Neural cell (in vitro differentiated cells): Measurements from ENCODE around the gene HAO1. TPM values are rescaled to one million over a fixed set of nuclear protein-coding genes. Genes with fewer than 3 reads are reported as not detected.

Experiments
- H2AFZ ChIP-seq: fragments of 200-600, 300-800 bp; sonication (generic), shearing (Covaris generic); 2 replicates; pipeline ENCODE4 v1.6.0; 2014; ENCODE audit warnings: low read depth, mild to moderate bottlenecking, antibody characterized with exemption, low read length, moderate library complexity
- H3F3A ChIP-seq: fragments of 200-600 bp; shearing (Covaris generic); 2 replicates; pipeline ENCODE4 v1.6.1; 2016; ENCODE audit warnings: mild to moderate bottlenecking, moderate library complexity, mixed read lengths, antibody characterized with exemption, low read length; ENCODE audit not compliant: insufficient read depth, poor library complexity, severe bottlenecking
- H3K27ac ChIP-seq: fragments of 200-600, 300-800 bp; sonication (generic), shearing (Covaris generic); 2 replicates; pipeline ENCODE4 v1.5.1; 2014; ENCODE audit warnings: mild to moderate bottlenecking, low read length, moderate library complexity
- H3K27me3 ChIP-seq: fragments of 300-800, 200-600 bp; sonication (generic), shearing (Covaris generic); 2 replicates; pipeline ENCODE4 v1.6.0; 2014; ENCODE audit warnings: mild to moderate bottlenecking, low read depth, low read length, moderate library complexity; ENCODE audit not compliant: insufficient read depth
- H3K36me3 ChIP-seq: fragments of 300-800, 200-600 bp; sonication (generic), shearing (Covaris generic); 2 replicates; pipeline ENCODE4 v1.5.1; 2014; ENCODE audit warnings: mild to moderate bottlenecking, antibody characterized with exemption, low read length, moderate library complexity; ENCODE audit not compliant: insufficient read depth
- H3K4me2 ChIP-seq: fragments of 300-800, 200-600 bp; sonication (generic), shearing (Covaris generic); 2 replicates; pipeline ENCODE4 v1.6.0; 2014; ENCODE audit warnings: mild to moderate bottlenecking, low read length
- H3K4me3 ChIP-seq: fragments of 300-800, 200-600 bp; sonication (generic), shearing (Covaris generic); 2 replicates; pipeline ENCODE4 v1.5.1; 2014; ENCODE audit warnings: mild to moderate bottlenecking, low read length, moderate library complexity
- H3K79me2 ChIP-seq: fragments of 200-600 bp; shearing (Covaris generic); replicated peaks from 2 replicates; pipeline ENCODE4 v1.6.0; 2014; ENCODE audit warnings: mild to moderate bottlenecking, low read length, moderate library complexity; ENCODE audit not compliant: insufficient read depth
- H3K9ac ChIP-seq: fragments of 300-800, 200-600 bp; sonication (generic), shearing (Covaris generic); 2 replicates; pipeline ENCODE4 v1.6.1; 2016; ENCODE audit warnings: mild to moderate bottlenecking, low read length, mixed read lengths
- H3K9me2 ChIP-seq: fragments of 200-600 bp; shearing (Covaris generic); 2 replicates; pipeline ENCODE4 v1.6.1; 2016; ENCODE audit warnings: mild to moderate bottlenecking, low read length, mixed read lengths; ENCODE audit not compliant: insufficient read depth
- H3K9me3 ChIP-seq: fragments of 200-600, 300-800 bp; sonication (generic), shearing (Covaris generic); 2 replicates; pipeline ENCODE4 v1.6.1; 2016; ENCODE audit warnings: mild to moderate bottlenecking, mixed run types, low read length, moderate library complexity, mixed read lengths
- H4K20me1 ChIP-seq: fragments of 200-600 bp; shearing (Covaris generic); 2 replicates; pipeline ENCODE4 v1.6.1; 2016; ENCODE audit warnings: mild to moderate bottlenecking, mixed run types; ENCODE audit not compliant: insufficient read depth
- EP300 ChIP-seq: fragments of 450-650 bp; conservative IDR thresholded peaks from 2 replicates; pipeline ENCODE4 v1.6.1; 2014; ENCODE audit warnings: antibody characterized with exemption, mild to moderate bottlenecking, moderate library complexity; ENCODE audit not compliant: poor library complexity, severe bottlenecking
- EZH2 ChIP-seq: fragments of 200-600, 300-800 bp; shearing (Covaris generic), sonication (generic); IDR thresholded peaks from 2 replicates; pipeline ENCODE4 v1.6.1; 2014; ENCODE audit warnings: antibody characterized with exemption, low read length, borderline replicate concordance, mild to moderate bottlenecking; ENCODE audit not compliant: insufficient read depth, poor library complexity, severe bottlenecking
- MXI1 ChIP-seq: fragments of 450-650 bp; conservative IDR thresholded peaks from 2 replicates; pipeline ENCODE4 v1.6.1; 2014; ENCODE audit warnings: antibody characterized with exemption, mild to moderate bottlenecking; ENCODE audit not compliant: poor library complexity, severe bottlenecking
- POLR2AphosphoS5 ChIP-seq: IDR thresholded peaks from 2 replicates; pipeline ENCODE4 v1.6.1; 2012
- RAD21 ChIP-seq: fragments of 450-650 bp; conservative IDR thresholded peaks from 2 replicates; pipeline ENCODE4 v1.6.1; 2014; ENCODE audit warnings: antibody characterized with exemption, mild to moderate bottlenecking, moderate library complexity
- SMC3 ChIP-seq: fragments of 450-650 bp; conservative IDR thresholded peaks from 2 replicates; pipeline ENCODE4 v1.6.1; 2014; ENCODE audit warnings: antibody characterized with exemption, mild to moderate bottlenecking, moderate library complexity; ENCODE audit not compliant: poor library complexity
- TAF1 ChIP-seq: IDR thresholded peaks from 2 replicates; pipeline ENCODE4 v1.6.1; 2012; ENCODE audit warnings: low read depth
- polyA plus RNA-seq: library from polyadenylated mRNA; depleted of rRNA; stranded (reverse); fragments of >200 nt; gene quantifications from 2 replicates; pipeline ENCODE4 v1.2.3, GENCODE V29; 2014
- TF ChIP-seq, protein P1 (sequence below): fragments of 450-650 bp; IDR thresholded peaks from 2 replicates; pipeline ENCODE4 v1.5.1; 2014; ENCODE audit warnings: antibody characterized with exemption, mild to moderate bottlenecking, moderate library complexity; ENCODE audit not compliant: poor library complexity, severe bottlenecking
- TF ChIP-seq, protein P2 (sequence below): IDR thresholded peaks from 2 replicates; pipeline ENCODE4 v1.6.1; 2012; ENCODE audit warnings: borderline replicate concordance

The HAO1 gene
- polyA plus RNA-seq, 1 donor from 2014 or later = not detected

DNA sequence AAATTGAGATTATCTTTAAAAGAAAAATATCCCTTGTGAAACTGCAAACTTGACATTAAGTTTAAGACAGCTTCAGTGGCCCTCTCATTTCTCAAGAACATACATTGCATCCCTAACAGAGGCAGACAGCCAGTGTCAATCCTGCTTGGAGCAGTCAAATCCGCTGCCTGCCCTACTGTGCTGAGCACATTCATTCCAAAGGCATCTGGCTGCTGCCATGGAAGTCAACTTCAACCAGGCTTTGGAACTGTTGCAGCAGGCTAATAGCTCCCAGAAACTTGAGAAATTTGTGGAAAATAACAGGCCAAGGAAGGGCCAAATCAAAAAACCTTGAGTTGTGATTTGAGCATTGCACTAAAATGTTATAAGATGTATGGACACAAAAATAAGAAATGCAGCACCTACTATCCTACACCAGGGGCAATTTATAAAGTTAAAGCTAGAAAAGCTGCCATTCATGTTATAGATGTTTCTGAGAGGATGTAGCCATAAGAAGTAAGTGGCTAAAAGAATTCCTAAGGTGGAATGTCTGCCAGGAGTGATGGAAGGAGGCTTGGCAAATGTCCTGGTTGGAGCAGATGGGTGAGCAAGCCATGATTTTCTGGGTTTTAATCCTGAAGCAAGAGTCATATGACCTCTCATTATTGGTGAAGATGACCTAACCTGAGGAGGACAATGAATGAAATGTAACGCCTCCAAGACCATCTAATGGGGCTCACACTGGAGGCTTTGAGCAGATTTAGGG, 31.4 kb upstream of the HAO1 start:
- H3K4me2 ChIP-seq = no peak overlapping the region
- H2AFZ ChIP-seq = no peak overlapping the region
- H3K4me3 ChIP-seq = no peak overlapping the region
- H3K79me2 ChIP-seq = no peaks in the 10 kb centered on the region
- H3K36me3 ChIP-seq = no peaks in the 10 kb centered on the region
- H3F3A ChIP-seq = no peaks in the 10 kb centered on the region
- no peak for TF ChIP-seq POLR2AphosphoS5
- no peak overlapping the region for H3K9ac ChIP-seq
- no peak overlapping the region for H3K27ac ChIP-seq
- H3K9me3 ChIP-seq = no peaks in the 10 kb centered on the region
- H4K20me1 ChIP-seq = no peaks in the 10 kb centered on the region
- H3K27me3 ChIP-seq = no peaks in the 10 kb centered on the region
- no peaks in the 10 kb centered on the region for H3K9me2 ChIP-seq

DNA sequence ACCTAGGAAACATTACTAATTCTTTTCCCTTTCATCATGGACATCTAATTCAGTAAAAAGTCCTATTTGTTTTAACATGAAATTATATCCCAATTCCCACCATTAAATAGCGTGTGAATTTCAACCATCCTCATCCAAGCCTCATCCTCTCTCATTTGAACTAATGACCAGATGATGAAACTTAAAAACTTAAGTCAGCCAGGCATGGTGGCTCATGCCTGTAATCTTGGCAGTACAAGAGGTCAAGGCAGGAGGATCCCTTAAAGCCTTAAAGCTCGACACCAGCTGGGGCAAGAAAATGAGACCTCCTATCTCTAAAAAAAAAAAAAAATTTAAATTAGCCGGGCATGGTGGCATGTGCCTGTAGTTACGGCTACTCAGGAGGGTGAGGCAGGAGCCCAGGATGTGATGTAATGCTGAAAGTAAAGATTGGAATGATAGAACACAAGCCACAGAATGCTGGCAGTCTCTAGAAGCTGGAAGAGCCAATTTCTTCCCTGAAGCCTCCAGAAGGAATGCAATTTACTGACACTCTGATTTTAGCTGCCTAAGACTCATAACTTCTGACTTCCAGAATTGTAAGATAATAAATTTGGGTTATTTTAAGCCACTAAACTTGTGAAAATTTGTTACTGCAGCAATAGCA, 27.1 kb upstream of the HAO1 start:
- Histone ChIP-seq H3K9me3 (no peaks in the 10 kb centered on the region), H3K9me2 (no peaks in the 10 kb centered on the region), H3K4me2 (no peak overlapping the region), H4K20me1 (no peaks in the 10 kb centered on the region), H3K79me2 (no peaks in the 10 kb centered on the region), H2AFZ (no peak overlapping the region), H3K36me3 (no peaks in the 10 kb centered on the region), H3F3A (no peaks in the 10 kb centered on the region), H3K4me3 (no peak overlapping the region), H3K27me3 (no peaks in the 10 kb centered on the region), H3K27ac (no peak overlapping the region), H3K9ac (no peak overlapping the region)
- TF ChIP-seq EZH2 = no peak
- no peak for TF ChIP-seq EP300
- no peak for TF ChIP-seq RAD21
- TF ChIP-seq POLR2AphosphoS5 = no peak
- TF ChIP-seq, protein P1, sequence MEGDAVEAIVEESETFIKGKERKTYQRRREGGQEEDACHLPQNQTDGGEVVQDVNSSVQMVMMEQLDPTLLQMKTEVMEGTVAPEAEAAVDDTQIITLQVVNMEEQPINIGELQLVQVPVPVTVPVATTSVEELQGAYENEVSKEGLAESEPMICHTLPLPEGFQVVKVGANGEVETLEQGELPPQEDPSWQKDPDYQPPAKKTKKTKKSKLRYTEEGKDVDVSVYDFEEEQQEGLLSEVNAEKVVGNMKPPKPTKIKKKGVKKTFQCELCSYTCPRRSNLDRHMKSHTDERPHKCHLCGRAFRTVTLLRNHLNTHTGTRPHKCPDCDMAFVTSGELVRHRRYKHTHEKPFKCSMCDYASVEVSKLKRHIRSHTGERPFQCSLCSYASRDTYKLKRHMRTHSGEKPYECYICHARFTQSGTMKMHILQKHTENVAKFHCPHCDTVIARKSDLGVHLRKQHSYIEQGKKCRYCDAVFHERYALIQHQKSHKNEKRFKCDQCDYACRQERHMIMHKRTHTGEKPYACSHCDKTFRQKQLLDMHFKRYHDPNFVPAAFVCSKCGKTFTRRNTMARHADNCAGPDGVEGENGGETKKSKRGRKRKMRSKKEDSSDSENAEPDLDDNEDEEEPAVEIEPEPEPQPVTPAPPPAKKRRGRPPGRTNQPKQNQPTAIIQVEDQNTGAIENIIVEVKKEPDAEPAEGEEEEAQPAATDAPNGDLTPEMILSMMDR = no peak
- no peak for TF ChIP-seq MXI1
- no peak for TF ChIP-seq TAF1
- no peak for TF ChIP-seq SMC3
- TF ChIP-seq, protein P2, sequence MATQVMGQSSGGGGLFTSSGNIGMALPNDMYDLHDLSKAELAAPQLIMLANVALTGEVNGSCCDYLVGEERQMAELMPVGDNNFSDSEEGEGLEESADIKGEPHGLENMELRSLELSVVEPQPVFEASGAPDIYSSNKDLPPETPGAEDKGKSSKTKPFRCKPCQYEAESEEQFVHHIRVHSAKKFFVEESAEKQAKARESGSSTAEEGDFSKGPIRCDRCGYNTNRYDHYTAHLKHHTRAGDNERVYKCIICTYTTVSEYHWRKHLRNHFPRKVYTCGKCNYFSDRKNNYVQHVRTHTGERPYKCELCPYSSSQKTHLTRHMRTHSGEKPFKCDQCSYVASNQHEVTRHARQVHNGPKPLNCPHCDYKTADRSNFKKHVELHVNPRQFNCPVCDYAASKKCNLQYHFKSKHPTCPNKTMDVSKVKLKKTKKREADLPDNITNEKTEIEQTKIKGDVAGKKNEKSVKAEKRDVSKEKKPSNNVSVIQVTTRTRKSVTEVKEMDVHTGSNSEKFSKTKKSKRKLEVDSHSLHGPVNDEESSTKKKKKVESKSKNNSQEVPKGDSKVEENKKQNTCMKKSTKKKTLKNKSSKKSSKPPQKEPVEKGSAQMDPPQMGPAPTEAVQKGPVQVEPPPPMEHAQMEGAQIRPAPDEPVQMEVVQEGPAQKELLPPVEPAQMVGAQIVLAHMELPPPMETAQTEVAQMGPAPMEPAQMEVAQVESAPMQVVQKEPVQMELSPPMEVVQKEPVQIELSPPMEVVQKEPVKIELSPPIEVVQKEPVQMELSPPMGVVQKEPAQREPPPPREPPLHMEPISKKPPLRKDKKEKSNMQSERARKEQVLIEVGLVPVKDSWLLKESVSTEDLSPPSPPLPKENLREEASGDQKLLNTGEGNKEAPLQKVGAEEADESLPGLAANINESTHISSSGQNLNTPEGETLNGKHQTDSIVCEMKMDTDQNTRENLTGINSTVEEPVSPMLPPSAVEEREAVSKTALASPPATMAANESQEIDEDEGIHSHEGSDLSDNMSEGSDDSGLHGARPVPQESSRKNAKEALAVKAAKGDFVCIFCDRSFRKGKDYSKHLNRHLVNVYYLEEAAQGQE = no peak
